Measurements from ENCODE around the gene ING5. TPM values are rescaled to one million over a fixed set of nuclear protein-coding genes. Genes with fewer than 3 reads are reported as not detected.
"Not testable (repeated sequence)": the region's sequence is repeated elsewhere in the genome, so short reads cannot be mapped to it uniquely, and the experiment has no call there.

Gene ING5
- total RNA-seq, 1 experiment from 2014 or later = 34.4 TPM

GRCh38 chr2:241657786-241658254 lies 44.0 kb upstream of the ING5 start:
- Histone ChIP-seq H3K4me2 (ENCODE audit: low read depth, low read length, poor library complexity, severe bottlenecking) (no peak overlapping the region), H3K9me3 (ENCODE audit: low read length) (no peaks in the 10 kb centered on the region), H3K9me2 (replicated peaks; ENCODE audit: insufficient read depth, low read length) (no peaks in the 10 kb centered on the region), H3K27ac (ENCODE audit: low read length) (no peak overlapping the region), H4K20me1 (ENCODE audit: insufficient read depth, low read depth, low read length) (no peaks in the 10 kb centered on the region), H3K4me3 (ENCODE audit: low read length) (no peak overlapping the region), H3K79me2 (ENCODE audit: low read length) (no peaks in the 10 kb centered on the region), H3K4me1 (ENCODE audit: low read length) (no peaks in the 10 kb centered on the region), H3K9ac (ENCODE audit: low read length) (no peak overlapping the region), H3K36me3 (ENCODE audit: insufficient read depth, low read length) (peaks cover 15% of the 10 kb centered on the region; the same call in 1 of the 2 replicates), H2AFZ (ENCODE audit: low read length) (no peak overlapping the region), H3K27me3 (ENCODE audit: low read length) (no peaks in the 10 kb centered on the region)
- DNase-seq = no peak

- H2AFZ ChIP-seq (ENCODE audit: low read length) = no peak overlapping the region
- H3K36me3 ChIP-seq (ENCODE audit: insufficient read depth, low read length) = peaks cover 10% of the 10 kb centered on the region; the same call in 1 of the 2 replicates
- H3K79me2 ChIP-seq (ENCODE audit: low read length) = no peaks in the 10 kb centered on the region
- no peak overlapping the region for H3K4me2 ChIP-seq (ENCODE audit: low read depth, low read length, poor library complexity, severe bottlenecking)
- no peak for DNase-seq
- H3K27ac ChIP-seq (ENCODE audit: low read length) = no peak overlapping the region
- H3K27me3 ChIP-seq (ENCODE audit: low read length) = no peaks in the 10 kb centered on the region
- no peaks in the 10 kb centered on the region for H3K4me1 ChIP-seq (ENCODE audit: low read length)
- H3K9ac ChIP-seq (ENCODE audit: low read length) = no peak overlapping the region
- H3K9me3 ChIP-seq (ENCODE audit: low read length) = no peaks in the 10 kb centered on the region
- H3K9me2 ChIP-seq (replicated peaks; ENCODE audit: insufficient read depth, low read length) = no peaks in the 10 kb centered on the region
- no peak overlapping the region for H3K4me3 ChIP-seq (ENCODE audit: low read length)
- H4K20me1 ChIP-seq (ENCODE audit: insufficient read depth, low read depth, low read length) = no peaks in the 10 kb centered on the region
Observed at GRCh38 chr2:241658296-241658695, 43.5 kb upstream of the ING5 start.

GRCh38 chr2:241659150-241659739 lies 42.6 kb upstream of the ING5 start:
- Histone ChIP-seq H3K4me1 (ENCODE audit: low read length) (no peaks in the 10 kb centered on the region), H3K4me2 (ENCODE audit: low read depth, low read length, poor library complexity, severe bottlenecking) (no peak overlapping the region), H3K9me3 (ENCODE audit: low read length) (no peaks in the 10 kb centered on the region), H3K9ac (ENCODE audit: low read length) (no peak overlapping the region), H4K20me1 (ENCODE audit: insufficient read depth, low read depth, low read length) (no peaks in the 10 kb centered on the region), H3K9me2 (replicated peaks; ENCODE audit: insufficient read depth, low read length) (no peaks in the 10 kb centered on the region), H3K79me2 (ENCODE audit: low read length) (no peaks in the 10 kb centered on the region), H3K4me3 (ENCODE audit: low read length) (no peak overlapping the region), H3K27ac (ENCODE audit: low read length) (no peak overlapping the region), H3K27me3 (ENCODE audit: low read length) (no peaks in the 10 kb centered on the region), H2AFZ (ENCODE audit: low read length) (no peak overlapping the region), H3K36me3 (ENCODE audit: insufficient read depth, low read length) (peaks cover 8% of the 10 kb centered on the region; the same call in 1 of the 2 replicates)
- DNase-seq = peak; percentile 86

GRCh38 chr2:241660593-241661213 lies 41.1 kb upstream of the ING5 start:
- Histone ChIP-seq H3K9me3 (ENCODE audit: low read length) (no peaks in the 10 kb centered on the region), H4K20me1 (ENCODE audit: insufficient read depth, low read depth, low read length) (peaks cover 2% of the 10 kb centered on the region; the same call in 1 of the 2 replicates), H3K36me3 (ENCODE audit: insufficient read depth, low read length) (peaks cover 9% of the 10 kb centered on the region; the same call in 1 of the 2 replicates), H3K9me2 (replicated peaks; ENCODE audit: insufficient read depth, low read length) (no peaks in the 10 kb centered on the region), H3K27ac (ENCODE audit: low read length) (no peak overlapping the region), H3K4me2 (ENCODE audit: low read depth, low read length, poor library complexity, severe bottlenecking) (no peak overlapping the region), H3K9ac (ENCODE audit: low read length) (no peak overlapping the region), H3K79me2 (ENCODE audit: low read length) (no peaks in the 10 kb centered on the region), H3K27me3 (ENCODE audit: low read length) (no peaks in the 10 kb centered on the region), H3K4me1 (ENCODE audit: low read length) (no peaks in the 10 kb centered on the region), H2AFZ (ENCODE audit: low read length) (no peak overlapping the region), H3K4me3 (ENCODE audit: low read length) (no peak overlapping the region)
- no peak for DNase-seq

- H2AFZ ChIP-seq (ENCODE audit: low read length); H4K20me1 ChIP-seq (ENCODE audit: insufficient read depth, low read depth, low read length); H3K4me3 ChIP-seq (ENCODE audit: low read length); H3K27ac ChIP-seq (ENCODE audit: low read length); H3K9me2 ChIP-seq (replicated peaks; ENCODE audit: insufficient read depth, low read length); H3K4me2 ChIP-seq (ENCODE audit: low read depth, low read length, poor library complexity, severe bottlenecking); H3K9ac ChIP-seq (ENCODE audit: low read length); H3K27me3 ChIP-seq (ENCODE audit: low read length); DNase-seq; H3K4me1 ChIP-seq (ENCODE audit: low read length); H3K79me2 ChIP-seq (ENCODE audit: low read length); H3K9me3 ChIP-seq (ENCODE audit: low read length): not testable (repeated sequence)
- peaks cover 10% of the 10 kb centered on the region; the same call in 1 of the 2 replicates for H3K36me3 ChIP-seq (ENCODE audit: insufficient read depth, low read length)
Observed at GRCh38 chr2:241662731-241663130, 39.1 kb upstream of the ING5 start.

GRCh38 chr2:241665731-241666440 lies 36.0 kb upstream of the ING5 start:
- DNase-seq = no peak
- Histone ChIP-seq H3K4me2 (ENCODE audit: low read depth, low read length, poor library complexity, severe bottlenecking) (no peak overlapping the region), H3K9ac (ENCODE audit: low read length) (no peak overlapping the region), H3K79me2 (ENCODE audit: low read length) (no peaks in the 10 kb centered on the region), H3K4me3 (ENCODE audit: low read length) (no peak overlapping the region), H2AFZ (ENCODE audit: low read length) (no peak overlapping the region), H3K4me1 (ENCODE audit: low read length) (no peaks in the 10 kb centered on the region), H3K9me2 (replicated peaks; ENCODE audit: insufficient read depth, low read length) (no peaks in the 10 kb centered on the region), H3K27me3 (ENCODE audit: low read length) (no peaks in the 10 kb centered on the region), H4K20me1 (ENCODE audit: insufficient read depth, low read depth, low read length) (peaks cover 4% of the 10 kb centered on the region; the same call in 1 of the 2 replicates), H3K9me3 (ENCODE audit: low read length) (no peaks in the 10 kb centered on the region), H3K36me3 (ENCODE audit: insufficient read depth, low read length) (0 out of 2 replicates have a peak, but pooled peaks cover 2% of the 10 kb centered on the region), H3K27ac (ENCODE audit: low read length) (no peak overlapping the region)

- Histone ChIP-seq H3K27ac (ENCODE audit: low read length) (no peak overlapping the region), H3K4me2 (ENCODE audit: low read depth, low read length, poor library complexity, severe bottlenecking) (no peak overlapping the region), H3K4me3 (ENCODE audit: low read length) (no peak overlapping the region), H2AFZ (ENCODE audit: low read length) (no peak overlapping the region), H4K20me1 (ENCODE audit: insufficient read depth, low read depth, low read length) (peaks cover 4% of the 10 kb centered on the region; the same call in 1 of the 2 replicates), H3K27me3 (ENCODE audit: low read length) (no peaks in the 10 kb centered on the region), H3K4me1 (ENCODE audit: low read length) (no peaks in the 10 kb centered on the region), H3K9me2 (replicated peaks; ENCODE audit: insufficient read depth, low read length) (no peaks in the 10 kb centered on the region), H3K36me3 (ENCODE audit: insufficient read depth, low read length) (0 out of 2 replicates have a peak, but pooled peaks cover 2% of the 10 kb centered on the region), H3K79me2 (ENCODE audit: low read length) (no peaks in the 10 kb centered on the region), H3K9me3 (ENCODE audit: low read length) (no peaks in the 10 kb centered on the region), H3K9ac (ENCODE audit: low read length) (no peak overlapping the region)
- no peak for DNase-seq
Observed at GRCh38 chr2:241666627-241667400, 35.0 kb upstream of the ING5 start.
